K562 (cell line): Measurements from ENCODE around the gene ASIP. TPM values are rescaled to one million over a fixed set of nuclear protein-coding genes. Genes with fewer than 3 reads are reported as not detected.
A peak's percentile ranks its signal among the peaks of the same experiment; 100 is the strongest.

Experiments used
- CBFA2T3 ChIP-seq: fragments of 450-650 bp; IDR thresholded peaks from 2 replicates; pipeline ENCODE4 v1.6.1; 2017
- CHD1 ChIP-seq: fragments of 200-600 bp; sonication (generic); IDR thresholded peaks from one replicate; pipeline ENCODE4 v1.6.1; 2012; ENCODE audit warnings: mild to moderate bottlenecking, moderate library complexity, low read length, inconsistent platforms
- CSDE1 ChIP-seq, 2 experiments: fragments of 450-650 bp; IDR thresholded peaks; 2 replicates each; pipeline ENCODE4 v1.6.1; 2016; ENCODE audit warnings: mild to moderate bottlenecking in 1 of 2
- ETS1 ChIP-seq: conservative IDR thresholded peaks from 2 replicates; pipeline ENCODE4 v1.6.1; 2011; ENCODE audit warnings: low read depth, mild to moderate bottlenecking, low read length; ENCODE audit not compliant: control insufficient read depth
- HMGN3 ChIP-seq: IDR thresholded peaks from 2 replicates; pipeline ENCODE4 v1.6.1; 2011; ENCODE audit warnings: borderline replicate concordance, low read depth, mild to moderate bottlenecking, mixed read lengths, low read length; ENCODE audit not compliant: insufficient read length; ENCODE audit errors: extremely low read depth
- NELFE ChIP-seq: IDR thresholded peaks from 2 replicates; pipeline ENCODE4 v1.6.1; 2011; ENCODE audit warnings: mild to moderate bottlenecking; ENCODE audit not compliant: insufficient read depth, insufficient read length
- NEUROD1 ChIP-seq: fragments of 150-350 bp; IDR thresholded peaks from 2 replicates; pipeline ENCODE4 v1.6.1; 2014; ENCODE audit warnings: borderline replicate concordance, low read length, low read depth; ENCODE audit not compliant: partially characterized antibody
- PCBP1 ChIP-seq: fragments of 200-400 bp; formaldehyde crosslinking; IDR thresholded peaks from 2 replicates; pipeline ENCODE4 v1.6.1; 2018; ENCODE audit warnings: mild to moderate bottlenecking, low read depth, low read length; ENCODE audit not compliant: poor library complexity, severe bottlenecking
- RAD21 ChIP-seq, 2 experiments: fragments of 250-450 bp in 1 of 2; fragments of 450-650 bp in 1 of 2; sonication (Bioruptor Pico) in 1 of 2; formaldehyde crosslinking in 1 of 2; IDR thresholded peaks in 1 of 2; conservative IDR thresholded peaks in 1 of 2; 2 replicates each; pipeline versions ENCODE4 v1.4.0 to v1.8.0; 2020 to 2022; ENCODE audit warnings: mild to moderate bottlenecking in 2 of 2, moderate library complexity in 1 of 2
- RERE ChIP-seq: sonication (generic); formaldehyde crosslinking; IDR thresholded peaks from 2 replicates; pipeline ENCODE4 v1.8.0; 2023; ENCODE audit warnings: missing genetic modification reagents, mild to moderate bottlenecking, borderline replicate concordance
- RFX7 ChIP-seq: fragments of 250-450 bp; sonication (Bioruptor Pico); IDR thresholded peaks from 2 replicates; pipeline ENCODE4 v1.5.1; 2021; ENCODE audit warnings: mild to moderate bottlenecking
- SAFB ChIP-seq: fragments of 200-400 bp; formaldehyde crosslinking; IDR thresholded peaks from 2 replicates; pipeline ENCODE4 v1.6.1; 2017; ENCODE audit warnings: low read depth, low read length, borderline replicate concordance
- SMAD1 ChIP-seq: fragments of 150-350 bp; IDR thresholded peaks from 2 replicates; pipeline ENCODE4 v1.6.1; 2014; ENCODE audit warnings: low read length, low read depth; ENCODE audit not compliant: partially characterized antibody
- UBTF ChIP-seq, 2 experiments: IDR thresholded peaks; 2 replicates each; pipeline ENCODE4 v1.6.1; 2012; ENCODE audit warnings: improper control_type of control experiment in 2 of 2, low read depth in 2 of 2, low read length in 2 of 2, borderline replicate concordance in 1 of 2
- ZFP1 ChIP-seq: fragments of 450-650 bp; formaldehyde crosslinking; IDR thresholded peaks from 2 replicates; pipeline ENCODE4 v1.4.0; 2020; ENCODE audit warnings: mild to moderate bottlenecking, mixed read lengths
- ZNF384 ChIP-seq: IDR thresholded peaks from 2 replicates; pipeline ENCODE4 v1.6.1; 2012; ENCODE audit warnings: low read depth, low read length, improper control_type of control experiment
- ZNF76 ChIP-seq: fragments of 250-450 bp; sonication (Bioruptor Pico); IDR thresholded peaks from 2 replicates; pipeline ENCODE4 v1.4.0; 2020; ENCODE audit warnings: mild to moderate bottlenecking, moderate library complexity, borderline replicate concordance
- polyA plus RNA-seq, 8 experiments: library from polyadenylated mRNA; depleted of rRNA in 4 of 8; stranded (reverse) in 5 of 8; unstranded in 3 of 8; fragments of >200 nt; fragmentation: Nextera tagmentation in 2 of 8; fragmentation: Illumina TruSeq in 1 of 8; extraction: Ambion mirVana in 2 of 8; extraction: Trizol in 1 of 8; gene quantifications; 2 replicates each; pipeline versions ENCODE4 v1.2.1 to v1.2.3, GENCODE V29; 2011 to 2014; ENCODE audit warnings: inconsistent platforms in 1 of 8, missing spikeins in 1 of 8
- total RNA-seq, 7 experiments: library from RNA; depleted of rRNA in 6 of 7; stranded (reverse); fragments of >200 nt in 6 of 7; fragmentation: Illumina TruSeq in 2 of 7; extraction: Trizol in 2 of 7; gene quantifications; 2 replicates each; pipeline versions ENCODE4 v1.2.1 to v1.2.3, GENCODE V29; 2011 to 2021; ENCODE audit warnings: low replicate concordance in 1 of 7

The ASIP gene
- total and polyA plus RNA-seq, 9 of the 15 experiments (the other 6 are each of a cell fraction or from before 2014, with no cell fraction given): not detected

GRCh38 chr20:34302723-34303533, 61.7 kb downstream of the ASIP start, which contains the start of gene AHCY (continued):
- TF ChIP-seq UBTF (IDR thresholded peaks at IDR 0.05; ENCODE audit: borderline replicate concordance in 1 of 2, low read depth in 2 of 2, low read length in 2 of 2) (no peak; a peak in 2 of 4 replicates), SAFB (no peak), RERE (CRISPR knock-in tag) (no peak), CBFA2T3 (no peak), CSDE1 (IDR thresholded peaks at IDR 0.05) (no peak), HMGN3 (peak; percentile 86), NELFE (no peak), ZFP1 (CRISPR knock-in tag) (no peak), PCBP1 (no peak), ZNF384 (no peak), ZNF76 (peak; percentile 93; the same call in 1 of the 2 replicates), SMAD1 (no peak), ETS1 (peak; percentile 96), CHD1 (no peak), RAD21 (CRISPR knock-in tag; conservative IDR thresholded peaks at IDR 0.05 in 1 of 2, IDR thresholded peaks at IDR 0.05 in 1 of 2) (no peak), NEUROD1 (no peak), RFX7 (CRISPR knock-in tag) (no peak)
